HG02852 (cell line): ENCODE data around the gene CDKAL1.

ENCODE experiments used
- ATAC-seq: cut with Tn5 transposase; IDR thresholded peaks from one replicate; pipeline ENCODE4 v1.9.1; 2021; ENCODE audit warnings: mild to moderate bottlenecking, moderate library complexity; ENCODE audit not compliant: unreplicated experiment

Gene CDKAL1

DNA sequence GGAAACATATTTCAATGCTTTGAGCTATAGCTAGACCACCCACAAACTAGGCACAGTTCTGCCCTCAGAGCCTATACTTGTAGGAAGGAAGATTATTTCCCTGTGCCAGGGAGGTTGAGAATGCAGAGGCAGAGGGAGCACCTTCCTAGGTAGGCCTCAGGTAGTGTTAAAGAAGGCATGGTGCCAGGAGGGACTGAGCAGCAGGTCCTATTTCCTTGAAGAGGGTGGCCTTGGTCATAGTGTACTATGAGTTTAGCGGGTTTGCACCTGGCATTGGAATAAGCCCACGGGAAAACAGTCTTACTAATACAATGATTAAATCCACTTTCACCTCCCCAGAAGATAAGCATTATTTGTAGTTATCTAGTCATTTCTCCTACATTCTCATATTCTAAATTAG is 375.4 kb downstream of the CDKAL1 start:
- no peak for ATAC-seq

DNA sequence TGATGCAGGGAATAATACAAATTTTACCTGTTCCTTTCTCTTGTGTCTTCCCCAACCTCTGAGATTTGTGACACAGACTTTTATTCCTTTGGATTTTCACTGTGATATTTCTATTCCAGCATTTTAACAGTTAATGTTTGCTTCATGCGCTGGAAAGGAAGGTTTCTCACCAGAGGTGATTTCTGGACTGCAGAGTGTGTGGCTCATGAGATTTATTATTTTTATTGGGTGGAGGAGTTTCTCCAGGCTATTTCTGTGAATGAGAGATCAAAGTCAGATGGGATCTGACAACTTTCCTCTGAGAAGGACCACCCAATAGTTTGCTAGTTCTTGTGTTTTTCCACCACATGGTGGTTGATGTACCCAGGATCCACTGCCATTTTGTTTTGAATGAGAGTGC is 377.5 kb downstream of the CDKAL1 start:
- no peak for ATAC-seq

DNA sequence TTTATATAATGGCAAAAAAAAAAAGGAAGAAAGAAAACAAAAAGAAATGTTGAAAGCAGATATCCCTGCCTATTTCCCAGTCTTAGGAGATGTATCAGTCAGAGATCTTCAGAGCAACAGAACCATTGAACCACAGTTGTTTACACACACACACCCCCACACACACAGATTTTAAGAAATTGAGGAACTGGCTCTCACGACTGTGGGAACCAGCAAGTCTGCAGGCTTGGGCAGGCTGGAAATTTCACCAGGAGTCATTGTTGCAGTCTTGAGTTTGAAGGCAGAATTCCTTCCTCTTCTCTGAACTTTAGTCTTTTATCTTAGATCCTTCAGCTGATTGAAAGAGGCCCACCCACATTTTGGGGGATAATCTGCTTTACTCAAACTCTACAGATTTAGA is 380.9 kb downstream of the CDKAL1 start:
- no peak for ATAC-seq

GRCh38 chr6:20915626-20916025 is 381.4 kb downstream of the CDKAL1 start:
- no peak for ATAC-seq

DNA sequence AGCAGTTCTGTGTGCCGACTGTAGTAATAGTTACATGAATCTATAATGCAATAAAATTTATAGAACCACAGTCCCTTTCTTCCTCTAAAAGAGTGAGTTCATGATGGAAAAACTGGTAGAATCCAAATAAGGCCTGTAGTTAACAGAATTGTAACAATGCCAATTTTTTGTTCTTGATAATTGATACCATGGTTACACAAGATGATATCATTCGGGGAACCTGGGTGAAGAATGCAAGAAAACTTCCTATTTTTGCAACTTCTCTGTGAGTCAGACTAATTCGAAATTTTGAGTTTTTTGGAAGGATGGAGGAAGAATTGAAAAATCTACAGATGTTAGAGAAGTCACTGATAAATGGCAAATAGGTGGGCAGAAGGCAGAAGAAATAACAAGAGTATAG is 381.8 kb downstream of the CDKAL1 start:
- no peak for ATAC-seq

DNA sequence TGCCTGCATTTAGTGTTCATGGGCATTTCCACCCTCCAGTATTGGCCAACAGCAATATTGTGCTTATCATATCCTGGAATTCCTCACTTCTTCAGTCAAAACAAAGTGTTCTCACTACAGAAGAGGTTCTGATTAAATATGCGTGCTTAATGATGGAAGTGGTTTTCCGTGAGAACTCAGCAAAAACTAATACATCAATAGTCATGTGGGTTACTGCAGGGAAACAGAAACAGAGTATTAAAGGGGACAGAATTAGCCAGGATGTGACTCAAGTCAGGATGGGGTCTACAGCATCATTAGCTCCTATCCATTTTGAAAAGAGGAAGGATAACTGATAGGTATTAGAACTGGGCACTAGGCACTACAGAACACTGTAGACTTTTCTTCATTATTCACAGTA is 384.6 kb downstream of the CDKAL1 start:
- peak; percentile 35 for ATAC-seq

- peak; percentile 88 for ATAC-seq
Measured at GRCh38 chr6:20919677-20920385, 385.6 kb downstream of the CDKAL1 start.

GRCh38 chr6:20921578-20921977 is 387.3 kb downstream of the CDKAL1 start:
- ATAC-seq: no peak

DNA sequence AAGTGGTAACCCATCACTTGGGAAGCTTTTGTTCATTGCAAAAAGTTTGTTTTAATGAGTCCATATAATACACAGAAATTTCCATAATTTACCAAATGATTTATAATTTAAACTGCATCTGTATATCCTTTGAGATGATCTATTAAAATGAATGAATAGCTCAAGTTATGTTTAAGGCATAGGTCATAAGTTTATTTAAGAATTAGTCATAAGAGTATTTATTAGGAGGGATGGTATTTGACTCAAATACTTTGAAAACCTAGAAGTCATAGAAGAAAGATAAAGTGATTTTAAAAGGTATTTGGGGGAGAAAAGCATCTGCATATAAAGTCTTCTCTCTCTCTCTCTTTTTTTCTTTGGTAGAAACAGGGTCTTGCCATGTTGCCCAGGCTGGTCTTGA is 388.5 kb downstream of the CDKAL1 start:
- ATAC-seq: no peak

DNA sequence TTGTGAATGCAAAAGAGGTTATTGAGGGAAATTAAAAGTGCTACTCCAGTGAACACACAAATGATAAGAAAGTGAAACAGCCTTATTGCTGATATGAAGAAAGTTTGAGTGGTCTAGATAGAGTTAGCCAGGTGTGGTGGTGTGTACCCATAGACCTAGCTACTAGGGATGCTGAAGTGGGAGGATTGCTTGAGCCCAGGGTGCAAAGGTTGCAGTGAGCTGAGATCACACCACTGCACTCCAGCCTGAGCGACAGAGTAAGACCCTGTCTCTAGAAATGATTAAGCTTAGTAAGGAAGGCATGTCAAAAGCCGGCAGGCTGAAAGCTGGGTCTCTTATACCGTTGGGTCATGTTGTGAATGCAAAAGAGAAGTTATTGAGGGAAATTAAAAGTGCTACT is 389.8 kb downstream of the CDKAL1 start:
- ATAC-seq: peak; percentile 33

- no peak for ATAC-seq
Measured at GRCh38 chr6:20924911-20925543, 390.8 kb downstream of the CDKAL1 start.

DNA sequence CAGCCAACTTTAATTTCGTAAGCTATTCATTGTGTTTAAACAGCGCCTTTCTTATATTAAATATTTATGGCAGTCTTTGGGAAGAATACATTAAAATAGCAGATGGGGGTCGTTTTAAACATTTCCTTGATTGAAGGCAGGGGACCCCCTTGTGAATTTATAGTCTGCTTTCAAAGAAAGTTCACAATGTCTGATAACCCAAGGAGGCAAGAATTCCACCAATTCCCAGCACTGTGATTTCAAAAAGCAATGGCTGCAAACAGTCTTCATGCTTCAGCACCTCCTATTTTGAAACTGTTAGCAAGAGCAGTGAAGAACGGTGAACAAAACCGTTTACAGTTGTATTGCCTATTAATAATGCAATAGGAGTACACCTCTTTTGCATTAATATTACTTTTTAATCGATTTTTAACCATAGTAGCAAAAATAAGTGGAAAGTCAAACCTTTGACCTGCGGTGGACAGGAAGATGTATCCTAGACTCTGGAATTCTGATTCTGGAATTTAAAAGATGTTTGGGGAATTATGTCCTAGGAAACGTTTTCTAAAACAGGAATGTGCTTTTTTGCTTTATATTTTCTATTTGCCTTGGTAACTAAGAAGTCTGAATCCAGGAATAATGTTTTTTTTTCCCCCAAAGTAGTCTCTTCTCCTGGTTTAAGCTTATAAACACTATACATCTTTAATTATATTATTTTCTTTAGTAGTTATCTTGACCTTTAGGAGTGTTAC is 393.0 kb downstream of the CDKAL1 start:
- no peak for ATAC-seq

- ATAC-seq: no peak
Measured at GRCh38 chr6:20929283-20929682, 395.0 kb downstream of the CDKAL1 start.

GRCh38 chr6:20931093-20931492 is 396.8 kb downstream of the CDKAL1 start:
- ATAC-seq: no peak

GRCh38 chr6:20931772-20932171 is 397.5 kb downstream of the CDKAL1 start:
- ATAC-seq: no peak

DNA sequence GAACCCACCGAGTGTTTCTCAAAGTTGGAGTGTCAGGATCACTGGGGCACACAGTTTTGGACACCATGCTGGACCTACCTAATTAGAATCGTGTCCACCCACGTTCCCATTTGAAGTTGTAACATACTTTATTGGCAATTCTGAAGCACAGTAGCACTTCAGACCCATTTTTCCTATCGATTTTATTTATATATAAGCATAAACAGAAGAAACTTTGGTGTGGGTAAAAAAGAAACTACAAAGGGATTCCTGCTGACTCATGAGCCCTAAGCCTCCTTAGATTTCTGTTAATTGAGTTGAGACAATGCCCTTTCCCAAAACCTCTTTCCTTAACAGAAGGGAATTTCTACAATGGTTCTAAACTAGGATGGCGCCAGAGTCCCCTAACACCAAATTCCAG is 398.0 kb downstream of the CDKAL1 start:
- no peak for ATAC-seq

DNA sequence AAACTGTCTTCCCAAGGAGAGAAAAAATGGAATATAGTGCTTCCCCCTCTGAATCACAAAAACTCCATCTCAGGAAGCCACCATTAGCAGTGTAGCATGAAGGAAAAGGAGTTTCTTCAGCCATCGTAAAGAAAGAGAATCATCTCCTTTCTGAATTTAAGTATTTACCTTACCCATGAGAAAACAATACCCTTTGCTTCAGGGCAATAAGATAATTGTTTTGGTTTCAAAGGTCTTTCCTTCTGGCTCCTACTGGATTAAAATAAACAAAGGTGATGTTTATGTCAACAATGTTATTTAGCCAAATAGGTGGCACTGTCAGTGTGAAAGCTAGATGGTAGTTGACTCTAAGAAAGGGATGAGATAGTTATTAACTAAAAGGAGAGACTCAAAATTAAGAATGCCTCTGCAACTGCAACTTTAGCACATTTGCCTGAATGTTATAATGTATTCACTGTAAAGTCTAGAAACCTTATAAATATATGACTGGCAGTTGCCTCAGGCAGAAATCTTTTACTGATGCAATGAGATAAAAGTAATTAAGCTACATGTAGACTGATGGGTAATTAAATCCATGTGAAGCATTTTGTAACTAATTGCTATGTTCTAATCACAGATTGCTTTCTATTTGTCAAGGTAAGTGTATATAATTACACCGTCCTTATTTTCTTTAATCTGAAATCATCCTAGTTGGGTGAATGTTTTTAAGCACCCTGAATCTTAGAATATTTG is 399.0 kb downstream of the CDKAL1 start:
- no peak for ATAC-seq

DNA sequence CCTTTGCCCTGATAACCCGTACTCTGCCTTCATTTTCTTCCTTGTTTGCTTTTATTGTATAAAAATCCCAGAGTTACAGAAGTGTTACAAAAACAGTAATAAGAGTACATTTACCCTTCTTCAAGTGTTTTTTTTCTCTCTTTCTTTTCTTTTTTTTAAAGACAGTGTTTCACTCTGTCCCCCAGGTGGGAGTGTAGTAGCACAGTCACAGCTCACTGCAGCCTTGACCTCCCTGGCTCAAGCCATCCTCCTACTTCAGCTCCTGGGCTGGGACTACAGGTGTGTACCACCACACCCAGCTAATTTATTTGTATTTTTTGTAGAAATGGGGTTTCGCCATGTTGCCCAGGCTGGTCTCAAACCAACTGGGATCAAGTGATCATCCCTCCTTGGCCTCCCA is 402.7 kb downstream of the CDKAL1 start:
- no peak for ATAC-seq

GRCh38 chr6:20939161-20939775 is 405.0 kb downstream of the CDKAL1 start:
- no peak for ATAC-seq

- ATAC-seq: no peak
Measured at GRCh38 chr6:20943040-20943627, 408.9 kb downstream of the CDKAL1 start.

DNA sequence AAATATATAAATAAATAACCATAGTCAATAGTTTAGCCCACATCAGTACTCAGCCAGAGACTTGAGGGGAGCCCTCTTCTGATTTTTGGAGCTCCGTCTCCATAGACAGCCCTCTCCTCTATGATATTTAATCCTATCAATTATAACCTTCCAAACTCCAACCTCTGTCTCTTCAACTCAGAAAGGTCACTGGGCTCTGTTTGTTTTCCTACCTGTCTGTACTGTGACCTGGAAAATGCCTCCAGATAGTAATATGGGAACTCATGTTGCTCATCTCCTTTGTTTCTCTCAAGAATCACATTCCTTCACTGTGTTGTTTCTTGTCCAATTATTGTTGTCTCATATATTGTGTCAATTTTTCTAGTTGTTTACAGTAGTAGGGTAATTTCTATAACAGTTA is 409.7 kb downstream of the CDKAL1 start:
- ATAC-seq: no peak
